ENCODE data around the gene OSMR.

Gene OSMR

DNA sequence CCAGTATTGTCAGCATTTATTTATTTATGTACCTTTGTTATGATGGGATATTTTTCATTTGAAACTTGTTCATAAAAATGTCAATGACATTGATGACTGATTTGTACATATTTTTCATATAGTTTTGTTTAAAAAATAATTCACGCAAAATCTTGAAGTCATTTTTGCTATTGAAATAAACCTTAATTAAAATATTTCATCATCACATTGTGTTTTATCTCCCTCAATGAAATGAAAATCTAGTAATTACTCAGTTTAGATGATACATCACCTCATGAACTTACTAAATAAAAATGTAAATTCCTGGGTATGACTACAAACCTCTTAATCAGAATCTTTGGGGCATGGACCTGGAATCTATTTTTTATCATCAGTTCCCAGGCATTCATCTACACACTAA, 89.6 kb downstream of the OSMR start:
- H3K9me3 ChIP-seq (ENCODE audit: insufficient read depth, low read depth, low read length): no peaks in the 10 kb centered on the region
- no peak overlapping the region for H3K4me3 ChIP-seq (ENCODE audit: low read length)
- no peak overlapping the region for H3K9ac ChIP-seq (ENCODE audit: low read depth, low read length)
- H3K27me3 ChIP-seq (ENCODE audit: insufficient read depth, low read length): no peaks in the 10 kb centered on the region
- 0 out of 2 replicates have a peak, but pooled peaks cover 1% of the 10 kb centered on the region for H3K4me1 ChIP-seq (ENCODE audit: insufficient read depth, low read length)
- no peaks in the 10 kb centered on the region for H3K36me3 ChIP-seq (ENCODE audit: insufficient read depth, low read depth, low read length)
- H3K27ac ChIP-seq (ENCODE audit: low read length): no peak overlapping the region

DNA sequence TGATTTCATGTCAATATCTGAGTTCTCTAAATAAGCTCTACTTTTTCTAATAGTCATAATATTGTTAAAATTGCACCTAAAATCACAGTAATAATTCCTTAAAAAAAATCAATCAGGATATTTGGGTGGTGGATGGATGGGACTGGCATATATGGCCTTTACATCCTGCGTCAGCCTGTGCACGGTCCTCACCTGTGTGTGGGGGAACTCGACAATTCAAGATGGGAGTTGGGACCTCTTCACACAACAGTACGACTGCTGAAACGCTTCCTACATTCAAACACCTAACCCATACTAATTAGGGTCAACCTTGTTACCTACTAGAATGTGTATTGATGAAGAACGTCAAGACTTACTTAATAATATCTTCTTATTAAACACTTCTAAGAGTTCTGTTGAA, 90.5 kb downstream of the OSMR start:
- Histone ChIP-seq H3K9me3 (ENCODE audit: insufficient read depth, low read depth, low read length) (no peaks in the 10 kb centered on the region), H3K36me3 (ENCODE audit: insufficient read depth, low read depth, low read length) (peaks cover 5% of the 10 kb centered on the region), H3K4me3 (ENCODE audit: low read length) (no peak overlapping the region), H3K9ac (ENCODE audit: low read depth, low read length) (no peak overlapping the region), H3K27me3 (ENCODE audit: insufficient read depth, low read length) (no peaks in the 10 kb centered on the region), H3K27ac (ENCODE audit: low read length) (no peak overlapping the region), H3K4me1 (ENCODE audit: insufficient read depth, low read length) (no peaks in the 10 kb centered on the region)

DNA sequence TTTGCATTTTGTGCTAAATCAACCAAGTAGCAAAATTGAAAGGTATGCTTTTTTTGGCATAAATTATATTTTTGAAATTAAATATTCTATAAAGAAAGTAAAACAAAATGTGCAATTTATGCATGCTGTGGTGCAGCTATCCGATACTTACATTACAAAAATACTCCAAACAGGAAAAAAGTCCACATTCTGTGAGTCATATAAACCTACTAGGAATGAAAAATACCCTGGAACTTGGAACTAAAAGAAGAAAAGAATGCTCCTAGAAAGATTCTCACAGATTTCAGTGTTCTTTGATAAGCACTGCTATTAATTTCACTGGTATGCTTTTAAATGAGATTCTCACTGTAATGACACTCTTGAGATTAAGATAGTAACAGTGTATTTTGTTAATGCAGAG, 92.6 kb downstream of the OSMR start:
- Histone ChIP-seq H3K9me3 (ENCODE audit: insufficient read depth, low read depth, low read length) (no peaks in the 10 kb centered on the region), H3K9ac (ENCODE audit: low read depth, low read length) (no peak overlapping the region), H3K27ac (ENCODE audit: low read length) (no peak overlapping the region), H3K27me3 (ENCODE audit: insufficient read depth, low read length) (no peaks in the 10 kb centered on the region), H3K4me3 (ENCODE audit: low read length) (no peak overlapping the region), H3K36me3 (ENCODE audit: insufficient read depth, low read depth, low read length) (peaks cover 24% of the 10 kb centered on the region), H3K4me1 (ENCODE audit: insufficient read depth, low read length) (no peaks in the 10 kb centered on the region)

- H3K4me1 ChIP-seq (ENCODE audit: insufficient read depth, low read length): no peaks in the 10 kb centered on the region
- no peaks in the 10 kb centered on the region for H3K27me3 ChIP-seq (ENCODE audit: insufficient read depth, low read length)
- H3K27ac ChIP-seq (ENCODE audit: low read length): no peak overlapping the region
- no peak overlapping the region for H3K4me3 ChIP-seq (ENCODE audit: low read length)
- H3K9ac ChIP-seq (ENCODE audit: low read depth, low read length): no peak overlapping the region
- peaks cover 27% of the 10 kb centered on the region for H3K36me3 ChIP-seq (ENCODE audit: insufficient read depth, low read depth, low read length)
- no peaks in the 10 kb centered on the region for H3K9me3 ChIP-seq (ENCODE audit: insufficient read depth, low read depth, low read length)
Observed at GRCh38 chr5:38938973-38939372, 93.2 kb downstream of the OSMR start.

DNA sequence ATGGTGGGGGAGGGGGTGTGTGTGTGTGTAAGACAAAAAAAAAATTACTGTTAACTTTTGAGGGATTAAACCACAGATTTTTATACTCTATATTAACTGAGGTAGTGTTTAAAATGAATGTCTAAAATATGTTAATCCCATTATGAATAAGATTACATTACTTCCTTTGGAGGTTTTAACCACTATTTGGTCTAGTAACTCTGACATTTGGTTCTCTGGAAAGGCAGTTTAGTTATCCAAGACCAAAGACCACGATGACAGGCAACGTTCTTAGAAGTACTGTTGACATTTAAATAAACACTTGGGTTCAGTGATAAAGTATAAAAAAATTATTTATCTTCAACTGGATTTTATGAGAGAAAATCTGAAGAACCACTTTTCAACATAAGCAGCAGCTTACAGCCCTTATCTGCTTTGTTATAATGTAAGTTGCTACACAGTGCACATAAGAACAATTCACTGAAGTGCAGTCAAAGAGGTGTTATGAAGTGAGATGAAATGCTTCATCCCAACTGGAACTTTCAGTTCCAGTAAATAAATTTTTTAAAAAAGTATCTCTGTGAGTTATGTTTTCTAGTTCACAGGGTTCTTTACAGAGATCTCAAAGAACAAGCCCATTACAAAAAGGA, 94.5 kb downstream of the OSMR start:
- no peaks in the 10 kb centered on the region for H3K27me3 ChIP-seq (ENCODE audit: insufficient read depth, low read length)
- H3K27ac ChIP-seq (ENCODE audit: low read length): no peak overlapping the region
- H3K9ac ChIP-seq (ENCODE audit: low read depth, low read length): no peak overlapping the region
- no peaks in the 10 kb centered on the region for H3K4me1 ChIP-seq (ENCODE audit: insufficient read depth, low read length)
- peaks cover 41% of the 10 kb centered on the region for H3K36me3 ChIP-seq (ENCODE audit: insufficient read depth, low read depth, low read length)
- no peaks in the 10 kb centered on the region for H3K9me3 ChIP-seq (ENCODE audit: insufficient read depth, low read depth, low read length)
- H3K4me3 ChIP-seq (ENCODE audit: low read length): no peak overlapping the region

- Histone ChIP-seq H3K27ac (ENCODE audit: low read length) (no peak overlapping the region), H3K9me3 (ENCODE audit: insufficient read depth, low read depth, low read length) (no peaks in the 10 kb centered on the region)
Observed at GRCh38 chr5:38941912-38942311, 96.1 kb downstream of the OSMR start.

GRCh38 chr5:38944282-38944681, 98.5 kb downstream of the OSMR start:
- Histone ChIP-seq H3K27me3 (ENCODE audit: insufficient read depth, low read length) (no peaks in the 10 kb centered on the region), H3K27ac (ENCODE audit: low read length) (no peak overlapping the region), H3K4me3 (ENCODE audit: low read length) (no peak overlapping the region), H3K36me3 (ENCODE audit: insufficient read depth, low read depth, low read length) (peaks cover 77% of the 10 kb centered on the region), H3K4me1 (ENCODE audit: insufficient read depth, low read length) (no peaks in the 10 kb centered on the region), H3K9ac (ENCODE audit: low read depth, low read length) (no peak overlapping the region), H3K9me3 (ENCODE audit: insufficient read depth, low read depth, low read length) (no peaks in the 10 kb centered on the region)

More at GRCh38 chr5:38941912-38942311, 96.1 kb downstream of the OSMR start:
- Histone ChIP-seq H3K4me1 (ENCODE audit: insufficient read depth, low read length) (no peaks in the 10 kb centered on the region), H3K36me3 (ENCODE audit: insufficient read depth, low read depth, low read length) (peaks cover 55% of the 10 kb centered on the region), H3K9ac (ENCODE audit: low read depth, low read length) (no peak overlapping the region), H3K4me3 (ENCODE audit: low read length) (no peak overlapping the region), H3K27me3 (ENCODE audit: insufficient read depth, low read length) (no peaks in the 10 kb centered on the region)

DNA sequence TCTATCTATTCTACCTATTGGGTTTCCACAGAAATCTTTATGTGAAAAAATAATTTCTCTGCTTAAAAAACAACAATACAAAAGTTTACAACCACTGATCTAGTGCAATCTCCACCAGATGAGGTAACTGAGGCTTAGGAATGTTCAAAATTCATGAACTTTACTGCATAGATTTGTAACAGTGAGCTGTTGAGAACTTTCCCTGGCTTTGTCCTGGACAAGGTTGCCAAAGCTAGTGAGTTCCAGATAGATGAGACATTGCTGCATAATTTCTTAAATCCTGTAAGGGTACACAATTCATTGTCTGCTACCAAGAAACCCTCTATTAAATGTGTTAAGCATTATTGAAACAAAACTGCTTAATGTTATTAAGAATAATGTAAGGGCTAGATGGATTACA, 102.7 kb downstream of the OSMR start:
- H3K27ac ChIP-seq (ENCODE audit: low read length): no peak overlapping the region
- H3K4me3 ChIP-seq (ENCODE audit: low read length): no peak overlapping the region
- no peaks in the 10 kb centered on the region for H3K4me1 ChIP-seq (ENCODE audit: insufficient read depth, low read length)
- H3K9ac ChIP-seq (ENCODE audit: low read depth, low read length): no peak overlapping the region
- H3K9me3 ChIP-seq (ENCODE audit: insufficient read depth, low read depth, low read length): no peaks in the 10 kb centered on the region
- H3K27me3 ChIP-seq (ENCODE audit: insufficient read depth, low read length): no peaks in the 10 kb centered on the region
- peaks cover 91% of the 10 kb centered on the region for H3K36me3 ChIP-seq (ENCODE audit: insufficient read depth, low read depth, low read length)

- Histone ChIP-seq H3K27ac (ENCODE audit: low read length) (no peak overlapping the region), H3K9me3 (ENCODE audit: insufficient read depth, low read depth, low read length) (no peaks in the 10 kb centered on the region), H3K4me1 (ENCODE audit: insufficient read depth, low read length) (no peaks in the 10 kb centered on the region), H3K27me3 (ENCODE audit: insufficient read depth, low read length) (no peaks in the 10 kb centered on the region), H3K9ac (ENCODE audit: low read depth, low read length) (no peak overlapping the region), H3K36me3 (ENCODE audit: insufficient read depth, low read depth, low read length) (peaks cover 95% of the 10 kb centered on the region), H3K4me3 (ENCODE audit: low read length) (no peak overlapping the region)
Observed at GRCh38 chr5:38953426-38954012, 107.7 kb downstream of the OSMR start.

DNA sequence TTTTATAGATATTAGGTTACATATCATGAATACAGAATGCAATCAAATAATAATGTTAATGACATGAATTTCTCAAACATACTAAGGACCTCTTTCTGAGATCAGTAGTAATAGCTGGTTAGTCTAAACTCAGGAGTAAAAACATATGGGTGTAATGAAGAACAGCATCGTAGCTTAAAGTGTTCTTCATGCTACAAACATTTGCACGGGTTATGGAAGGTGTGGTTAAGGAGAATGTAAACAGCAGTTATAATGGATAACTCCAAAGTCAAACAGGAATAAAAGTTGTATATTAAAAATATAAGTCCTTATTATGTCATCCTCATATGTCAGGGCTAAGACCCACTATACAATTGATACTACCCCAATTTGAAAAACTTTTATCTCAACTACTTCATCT, 115.9 kb downstream of the OSMR start:
- no peak overlapping the region for H3K4me3 ChIP-seq (ENCODE audit: low read length)
- no peaks in the 10 kb centered on the region for H3K9me3 ChIP-seq (ENCODE audit: insufficient read depth, low read depth, low read length)
- peaks cover 78% of the 10 kb centered on the region for H3K36me3 ChIP-seq (ENCODE audit: insufficient read depth, low read depth, low read length)
- no peak overlapping the region for H3K27ac ChIP-seq (ENCODE audit: low read length)
- no peaks in the 10 kb centered on the region for H3K27me3 ChIP-seq (ENCODE audit: insufficient read depth, low read length)
- H3K4me1 ChIP-seq (ENCODE audit: insufficient read depth, low read length): no peaks in the 10 kb centered on the region
- H3K9ac ChIP-seq (ENCODE audit: low read depth, low read length): no peak overlapping the region

GRCh38 chr5:38968665-38969064, 122.9 kb downstream of the OSMR start:
- peaks cover 29% of the 10 kb centered on the region for H3K36me3 ChIP-seq (ENCODE audit: insufficient read depth, low read depth, low read length)
- no peaks in the 10 kb centered on the region for H3K9me3 ChIP-seq (ENCODE audit: insufficient read depth, low read depth, low read length)
- H3K27me3 ChIP-seq (ENCODE audit: insufficient read depth, low read length): no peaks in the 10 kb centered on the region
- H3K4me1 ChIP-seq (ENCODE audit: insufficient read depth, low read length): no peaks in the 10 kb centered on the region
- H3K4me3 ChIP-seq (ENCODE audit: low read length): no peak overlapping the region
- no peak overlapping the region for H3K9ac ChIP-seq (ENCODE audit: low read depth, low read length)
- H3K27ac ChIP-seq (ENCODE audit: low read length): no peak overlapping the region

DNA sequence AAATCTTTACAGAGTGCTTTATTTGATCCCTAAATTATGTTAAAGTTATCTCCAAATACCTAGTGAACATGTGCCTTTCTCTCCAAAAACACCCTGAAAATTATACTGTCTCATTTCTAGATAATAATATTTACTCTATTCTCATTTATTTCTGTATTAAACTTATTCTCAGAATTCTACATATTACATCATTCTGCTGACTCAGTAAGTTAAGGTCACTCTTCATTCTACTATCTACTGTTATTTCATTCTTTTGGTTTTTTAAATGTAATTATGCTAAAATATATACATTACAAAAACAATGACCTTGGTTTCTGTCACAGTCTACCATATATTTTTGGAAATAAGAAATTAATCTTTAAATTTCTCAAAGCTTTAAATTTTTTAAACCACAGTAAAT, 132.2 kb downstream of the OSMR start:
- Histone ChIP-seq H3K27me3 (ENCODE audit: insufficient read depth, low read length) (no peaks in the 10 kb centered on the region), H3K4me1 (ENCODE audit: insufficient read depth, low read length) (peaks cover 16% of the 10 kb centered on the region; the same call in 1 of the 2 replicates), H3K27ac (ENCODE audit: low read length) (no peak overlapping the region), H3K4me3 (ENCODE audit: low read length) (no peak overlapping the region), H3K36me3 (ENCODE audit: insufficient read depth, low read depth, low read length) (peaks cover 18% of the 10 kb centered on the region), H3K9ac (ENCODE audit: low read depth, low read length) (no peak overlapping the region), H3K9me3 (ENCODE audit: insufficient read depth, low read depth, low read length) (no peaks in the 10 kb centered on the region)
